Measurements from ENCODE around the gene UEVLD. TPM values are rescaled to one million over a fixed set of nuclear protein-coding genes. Genes with fewer than 3 reads are reported as not detected.

Gene UEVLD
- total RNA-seq, 1 donor from 2014 or later, result 21.4 TPM

DNA sequence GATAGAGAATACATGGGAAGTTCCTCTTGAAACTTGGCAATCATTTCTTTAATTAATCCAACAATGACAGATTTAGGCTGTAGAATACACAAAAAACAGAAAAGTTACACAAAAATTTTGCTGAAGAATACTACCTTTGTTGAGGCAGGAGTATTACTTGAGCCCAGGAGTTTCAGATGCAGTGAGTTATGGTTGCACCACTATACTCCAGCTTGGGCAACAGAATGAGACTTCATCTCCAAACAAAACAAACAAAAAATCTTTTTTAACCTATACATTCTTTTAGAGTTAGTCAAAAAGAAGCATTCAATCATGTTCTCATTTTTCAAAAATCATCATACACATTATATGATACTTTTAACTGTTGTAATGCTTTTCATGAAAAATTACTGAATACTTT is 22.1 kb downstream of the UEVLD start:
- no peak overlapping the region for H3K4me3 ChIP-seq
- H3K9me3 ChIP-seq, result no peaks in the 10 kb centered on the region
- no peak for TF ChIP-seq POLR2A (IDR thresholded peaks at IDR 0.05)
- TF ChIP-seq POLR2AphosphoS5 (IDR thresholded peaks at IDR 0.05; ENCODE audit: insufficient read depth in 1 of 2, low read depth in 1 of 2), result no peak
- TF ChIP-seq, protein P1, sequence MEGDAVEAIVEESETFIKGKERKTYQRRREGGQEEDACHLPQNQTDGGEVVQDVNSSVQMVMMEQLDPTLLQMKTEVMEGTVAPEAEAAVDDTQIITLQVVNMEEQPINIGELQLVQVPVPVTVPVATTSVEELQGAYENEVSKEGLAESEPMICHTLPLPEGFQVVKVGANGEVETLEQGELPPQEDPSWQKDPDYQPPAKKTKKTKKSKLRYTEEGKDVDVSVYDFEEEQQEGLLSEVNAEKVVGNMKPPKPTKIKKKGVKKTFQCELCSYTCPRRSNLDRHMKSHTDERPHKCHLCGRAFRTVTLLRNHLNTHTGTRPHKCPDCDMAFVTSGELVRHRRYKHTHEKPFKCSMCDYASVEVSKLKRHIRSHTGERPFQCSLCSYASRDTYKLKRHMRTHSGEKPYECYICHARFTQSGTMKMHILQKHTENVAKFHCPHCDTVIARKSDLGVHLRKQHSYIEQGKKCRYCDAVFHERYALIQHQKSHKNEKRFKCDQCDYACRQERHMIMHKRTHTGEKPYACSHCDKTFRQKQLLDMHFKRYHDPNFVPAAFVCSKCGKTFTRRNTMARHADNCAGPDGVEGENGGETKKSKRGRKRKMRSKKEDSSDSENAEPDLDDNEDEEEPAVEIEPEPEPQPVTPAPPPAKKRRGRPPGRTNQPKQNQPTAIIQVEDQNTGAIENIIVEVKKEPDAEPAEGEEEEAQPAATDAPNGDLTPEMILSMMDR (IDR thresholded peaks at IDR 0.05), result no peak
- peaks cover 0 to 29% of the 10 kb centered on the region in 2 donors for H3K36me3 ChIP-seq
- no peaks in the 10 kb centered on the region for H3K4me1 ChIP-seq
- DNase-seq (ENCODE audit: extremely low spot score in 2 of 2), result no peak
- intact Hi-C loops (cut with DNase I), result no loop called here
- H3K27me3 ChIP-seq, result no peaks in the 10 kb centered on the region
- no peak overlapping the region for H3K27ac ChIP-seq

DNA sequence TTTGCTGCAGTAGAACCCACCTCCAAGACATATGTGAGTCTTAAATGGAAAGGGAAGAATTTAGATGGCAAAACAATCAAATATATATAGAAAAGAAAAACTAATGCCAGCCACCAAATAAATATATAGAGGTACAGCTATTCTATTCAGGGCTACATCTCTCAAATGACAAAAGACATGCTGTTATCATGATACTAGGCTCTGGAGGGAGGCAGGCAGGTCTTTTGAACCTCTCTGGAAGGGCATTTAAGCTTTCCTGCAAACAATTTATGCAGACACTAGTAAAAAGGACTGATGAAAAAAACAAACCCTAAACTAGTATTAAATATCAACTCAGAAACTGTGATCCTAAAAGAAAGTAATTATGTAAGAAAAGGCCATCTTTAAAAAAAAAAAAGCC is 24.4 kb downstream of the UEVLD start:
- Histone ChIP-seq H3K4me3 (no peak overlapping the region), H3K4me1 (no peaks in the 10 kb centered on the region), H3K9me3 (no peaks in the 10 kb centered on the region), H3K36me3 (peaks cover 0 to 35% of the 10 kb centered on the region in 2 donors), H3K27me3 (no peaks in the 10 kb centered on the region), H3K27ac (no peak overlapping the region)
- TF ChIP-seq POLR2AphosphoS5 (IDR thresholded peaks at IDR 0.05; ENCODE audit: insufficient read depth in 1 of 2, low read depth in 1 of 2), result no peak
- intact Hi-C loops (cut with DNase I), result no loop called here
- no peak for DNase-seq (ENCODE audit: extremely low spot score in 2 of 2)

DNA sequence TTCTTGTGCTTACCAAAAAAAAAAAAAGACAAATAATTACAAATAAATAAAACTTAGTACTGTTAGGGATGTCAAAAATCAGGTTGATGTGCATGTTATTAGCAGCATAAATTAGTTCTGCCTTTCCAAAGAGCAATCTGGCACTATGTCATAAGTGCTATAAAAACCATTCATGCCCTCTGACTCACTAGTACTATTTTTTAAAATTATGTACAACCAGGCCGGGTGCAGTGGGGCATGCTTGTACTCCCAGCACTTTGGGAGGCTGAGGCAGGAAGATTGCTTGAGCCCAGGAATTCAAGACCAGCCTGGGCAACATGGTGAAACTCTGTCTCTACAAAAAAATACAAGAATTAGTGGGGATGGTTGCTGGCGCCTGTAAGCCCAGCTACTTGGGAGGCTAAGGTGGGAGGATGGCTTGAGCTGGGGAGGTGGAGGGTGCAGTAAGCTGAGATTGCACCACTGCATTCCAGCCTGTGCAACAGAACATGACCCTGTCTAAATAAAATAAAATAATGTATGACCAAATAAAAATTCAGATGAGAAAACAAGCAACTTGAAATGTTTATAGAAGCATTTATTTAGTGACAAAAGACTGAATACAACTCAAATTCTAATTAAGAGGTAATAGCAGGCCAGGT is 25.3 kb downstream of the UEVLD start:
- TF ChIP-seq, protein P1 (IDR thresholded peaks at IDR 0.05), result no peak
- TF ChIP-seq POLR2AphosphoS5 (IDR thresholded peaks at IDR 0.05; ENCODE audit: insufficient read depth in 1 of 2, low read depth in 1 of 2), result no peak
- no peak for TF ChIP-seq POLR2A (IDR thresholded peaks at IDR 0.05)
- Histone ChIP-seq H3K27ac (no peak overlapping the region), H3K4me1 (no peaks in the 10 kb centered on the region), H3K4me3 (no peak overlapping the region), H3K9me3 (no peaks in the 10 kb centered on the region), H3K36me3 (peaks cover 0 to 35% of the 10 kb centered on the region in 2 donors), H3K27me3 (no peaks in the 10 kb centered on the region)
- intact Hi-C loops (cut with DNase I), result no loop called here
- DNase-seq (ENCODE audit: extremely low spot score in 2 of 2), result no peak

DNA sequence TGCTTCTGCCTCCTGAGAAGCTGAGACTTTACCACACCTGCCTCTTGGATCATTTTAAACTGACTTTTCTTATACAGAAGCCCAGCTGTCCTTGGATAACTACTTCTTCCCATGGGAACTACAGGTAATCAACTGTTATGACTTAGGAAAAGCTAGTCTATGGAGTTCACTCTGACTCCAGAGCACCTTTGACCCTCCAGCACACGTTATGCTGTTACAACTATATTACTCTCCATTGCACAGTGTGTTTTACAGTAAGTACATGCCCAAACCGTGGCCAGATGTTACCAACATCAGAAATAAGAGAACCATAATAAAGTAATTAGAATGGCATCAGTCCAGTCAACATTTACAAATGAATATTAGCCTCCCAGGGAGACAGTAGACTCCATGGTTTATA is 40.5 kb downstream of the UEVLD start:
- H3K4me1 ChIP-seq, result no peaks in the 10 kb centered on the region
- H3K36me3 ChIP-seq, result peaks cover 0 to 29% of the 10 kb centered on the region in 2 donors
- no peaks in the 10 kb centered on the region for H3K9me3 ChIP-seq
- H3K27ac ChIP-seq, result no peak overlapping the region
- TF ChIP-seq POLR2AphosphoS5 (IDR thresholded peaks at IDR 0.05; ENCODE audit: insufficient read depth in 1 of 2, low read depth in 1 of 2), result no peak
- TF ChIP-seq POLR2A (IDR thresholded peaks at IDR 0.05), result no peak
- TF ChIP-seq, protein P1 (IDR thresholded peaks at IDR 0.05), result no peak
- no peak overlapping the region for H3K4me3 ChIP-seq
- no peaks in the 10 kb centered on the region for H3K27me3 ChIP-seq
- DNase-seq (ENCODE audit: extremely low spot score in 2 of 2), result no peak
- intact Hi-C loops (cut with DNase I), result no loop called here

DNA sequence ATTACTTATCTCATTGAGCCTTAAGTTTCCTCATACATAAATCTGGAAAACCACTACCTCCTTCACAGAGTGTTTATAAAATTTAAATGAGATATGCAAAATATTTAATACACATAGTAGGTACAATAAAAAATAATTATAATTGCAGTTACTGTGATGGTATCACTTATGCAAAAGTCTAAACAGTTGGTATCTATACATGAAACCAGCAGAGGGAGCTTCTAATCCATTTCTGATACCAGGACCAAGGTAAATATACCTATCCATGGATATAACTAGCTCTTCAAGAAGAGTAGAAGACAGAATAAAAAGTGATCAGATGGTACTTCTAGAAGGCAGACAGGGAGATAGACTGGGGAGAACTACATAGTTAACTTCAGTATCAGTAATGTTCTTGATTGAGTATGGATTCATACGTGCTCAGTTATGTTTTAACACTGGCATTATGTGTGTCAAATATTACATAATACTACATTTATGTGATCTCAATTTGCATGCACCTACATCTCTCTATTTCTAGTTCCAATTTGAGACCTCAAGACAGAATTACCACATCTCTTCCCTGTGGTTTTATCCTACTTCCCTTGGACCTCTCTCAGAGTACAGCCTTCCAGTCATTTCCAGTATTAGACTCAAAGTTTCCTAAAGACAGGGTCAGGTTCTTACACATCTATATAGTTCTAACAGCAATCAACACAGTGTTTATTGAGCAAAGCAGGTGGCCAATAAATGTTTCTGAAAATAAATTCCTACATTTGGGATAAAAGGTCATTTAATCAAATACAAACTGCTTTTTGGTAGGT is 48.1 kb downstream of the UEVLD start:
- Histone ChIP-seq H3K9me3 (no peaks in the 10 kb centered on the region), H3K36me3 (peaks cover 0 to 19% of the 10 kb centered on the region in 2 donors), H3K4me3 (no peak overlapping the region), H3K27ac (no peak overlapping the region), H3K27me3 (no peaks in the 10 kb centered on the region), H3K4me1 (no peaks in the 10 kb centered on the region)
- TF ChIP-seq, protein P1 (IDR thresholded peaks at IDR 0.05), result peak in 1 of 3 experiments; percentile 20
- TF ChIP-seq POLR2A (IDR thresholded peaks at IDR 0.05), result no peak
- DNase-seq (ENCODE audit: extremely low spot score in 2 of 2), result no peak
- intact Hi-C loops (cut with DNase I), result no loop called here

Measured in vagina (tissue), 2 donors.